ENCODE results near the gene MCM8. TPM values are rescaled to one million over a fixed set of nuclear protein-coding genes. Genes with fewer than 3 reads are reported as not detected.
A peak's percentile ranks its signal among the peaks of the same experiment; 100 is the strongest.

MCM8 gene
- total and polyA plus RNA-seq, 12 donors: 1.8 to 12.6 (median 5.0) TPM

- Histone ChIP-seq H3K27ac (no peak overlapping the region), H3K27me3 (no peaks in the 10 kb centered on the region), H3K9me3 (replicated peaks in 1 of 3) (no peaks in the 10 kb centered on the region), H3K4me3 (no peak overlapping the region), H3K36me3 (replicated peaks in 1 of 2) (peaks cover 0 to 28% of the 10 kb centered on the region in 2 donors), H3K4me1 (replicated peaks in 1 of 2) (no peaks in the 10 kb centered on the region)
- no peak for TF ChIP-seq POLR2A (IDR thresholded peaks at IDR 0.05)
- DNase-seq: no peak
- intact Hi-C loops (cut with DNase I): no loop called here
- WGBS, 4 donors: 83 to 100% (median 87%) methylated on average over 2 of the region's 2 CpGs
Measured at GRCh38 chr20:6044115-6044514, 93.7 kb downstream of the MCM8 start.

GRCh38 chr20:6045566-6045965, 95.1 kb downstream of the MCM8 start:
- Histone ChIP-seq H3K36me3 (replicated peaks in 1 of 2) (peaks cover 0 to 17% of the 10 kb centered on the region in 2 donors), H3K27ac (no peak overlapping the region), H3K9me3 (replicated peaks in 1 of 3) (no peaks in the 10 kb centered on the region), H3K4me1 (replicated peaks in 1 of 2) (no peaks in the 10 kb centered on the region), H3K27me3 (no peaks in the 10 kb centered on the region), H3K4me3 (no peak overlapping the region)
- TF ChIP-seq POLR2A (IDR thresholded peaks at IDR 0.05) (no peak), CTCF (IDR thresholded peaks at IDR 0.05) (no peak)
- intact Hi-C loops (cut with DNase I): no loop called here
- DNase-seq: peak in 1 of 7 donors; percentile 16

GRCh38 chr20:6046432-6046831, 96.0 kb downstream of the MCM8 start:
- 24 to 47% (median 36%) methylated on average over 1 of the region's 1 CpG for WGBS, 4 donors
- TF ChIP-seq POLR2A (IDR thresholded peaks at IDR 0.05): no peak
- no peak for TF ChIP-seq CTCF (IDR thresholded peaks at IDR 0.05)
- peak in 1 of 7 donors; percentile 15 for DNase-seq
- Histone ChIP-seq H3K27me3 (no peaks in the 10 kb centered on the region), H3K27ac (no peak overlapping the region), H3K4me1 (replicated peaks in 1 of 2) (no peaks in the 10 kb centered on the region), H3K36me3 (replicated peaks in 1 of 2) (peaks cover 0 to 8% of the 10 kb centered on the region in 2 donors), H3K9me3 (replicated peaks in 1 of 3) (no peaks in the 10 kb centered on the region), H3K4me3 (no peak overlapping the region)
- intact Hi-C loops (cut with DNase I): no loop called here

GRCh38 chr20:6048391-6048790, 97.9 kb downstream of the MCM8 start:
- WGBS, 4 donors: 83 to 92% (median 90%) methylated on average over 3 of the region's 3 CpGs
- no peak for TF ChIP-seq CTCF (IDR thresholded peaks at IDR 0.05)
- TF ChIP-seq POLR2A (IDR thresholded peaks at IDR 0.05): no peak
- Histone ChIP-seq H3K27ac (no peak overlapping the region), H3K27me3 (peaks cover 4% of the 10 kb centered on the region), H3K4me1 (replicated peaks in 1 of 2) (peaks cover 0 to 9% of the 10 kb centered on the region in 2 donors), H3K36me3 (replicated peaks in 1 of 2) (no peaks in the 10 kb centered on the region), H3K9me3 (replicated peaks in 1 of 3) (no peaks in the 10 kb centered on the region), H3K4me3 (no peak overlapping the region)
- intact Hi-C loops (cut with DNase I): no loop called here
- no peak for DNase-seq

Small RNA genes lying within 50 kb of the gene (small RNA-seq; reads per million reads assigned to genes)
- gene RF00019 (0 reads per million in 2 donors), gene RN7SL498P (0 reads per million in 2 donors)

Other genes with a start within 250 kb of the MCM8 start
- 10 to 100 TPM in 7 of 9 donors, 1 to 10 TPM in 2; 3.6 to 18.0 (median 12.1) TPM for gene SHLD1, start 200.3 kb upstream of the MCM8 start, total RNA-seq
- gene SHLD1, start 200.3 kb upstream of the MCM8 start, polyA plus RNA-seq: 10 to 100 TPM; 11.1 to 14.0 (median 13.9) TPM
- gene CHGB, start 39.1 kb upstream of the MCM8 start, total RNA-seq: 1,000 to 10,000 TPM in 2 of 9 donors, 100 to 1,000 TPM in 3, 10 to 100 TPM in 4; 35.9 to 1,686 (median 191) TPM
- 1,000 to 10,000 TPM in 2 of 3 donors, 100 to 1,000 TPM in 1; 164 to 4,744 (median 1,879) TPM for gene CHGB, start 39.1 kb upstream of the MCM8 start, polyA plus RNA-seq
- gene TRMT6, start 119 bp upstream of the MCM8 start, total RNA-seq: 10 to 100 TPM in 8 of 9 donors, 1 to 10 TPM in 1; 8.9 to 18.8 (median 15.3) TPM
- 10 to 100 TPM; 12.5 to 32.0 (median 15.0) TPM for gene TRMT6, start 119 bp upstream of the MCM8 start, polyA plus RNA-seq
- gene CRLS1, start 55.5 kb downstream of the MCM8 start, total RNA-seq: 100 to 1,000 TPM in 2 of 9 donors, 10 to 100 TPM in 7; 45.5 to 116 (median 69.7) TPM
- 100 to 1,000 TPM in 2 of 3 donors, 10 to 100 TPM in 1; 69.9 to 156 (median 136) TPM for gene CRLS1, start 55.5 kb downstream of the MCM8 start, polyA plus RNA-seq
- under 1 TPM in 2 of 9 donors, not detected in 7; 0.11 to 0.17 TPM for gene LRRN4, start 103.4 kb downstream of the MCM8 start, total RNA-seq
- under 1 TPM in 1 of 3 donors, not detected in 2; 0.07 TPM for gene LRRN4, start 103.4 kb downstream of the MCM8 start, polyA plus RNA-seq
- 10 to 100 TPM; 11.6 to 83.7 (median 56.3) TPM for gene FERMT1, start 172.4 kb downstream of the MCM8 start, total RNA-seq
- gene FERMT1, start 172.4 kb downstream of the MCM8 start, polyA plus RNA-seq: 10 to 100 TPM in 2 of 3 donors, 1 to 10 TPM in 1; 9.9 to 18.2 (median 15.6) TPM